Suprapubic skin (tissue), 4 donors: ENCODE data around the gene FLRT2. TPM values are rescaled to one million over a fixed set of nuclear protein-coding genes. Genes with fewer than 3 reads are reported as not detected.

Source experiments
- DNase-seq, 2 donors: peaks; one replicate each; pipeline ENCODE4 v3.0.0-alpha.2; 2019; ENCODE audit warnings: low spot score in 2 of 2
- H3K27ac ChIP-seq: fragments of 200-600 bp; sonication (generic); one replicate; pipeline ENCODE4 v1.5.1; 2019
- H3K27me3 ChIP-seq: fragments of 200-600 bp; sonication (generic); one replicate; pipeline ENCODE4 v1.5.1; 2019
- H3K36me3 ChIP-seq: fragments of 200-600 bp; sonication (generic); one replicate; pipeline ENCODE4 v1.5.1; 2019
- H3K4me1 ChIP-seq: fragments of 200-600 bp; sonication (generic); one replicate; pipeline ENCODE4 v1.5.1; 2019
- H3K4me3 ChIP-seq: fragments of 200-600 bp; sonication (generic); one replicate; pipeline ENCODE4 v1.5.1; 2019; ENCODE audit warnings: mild to moderate bottlenecking
- H3K9me3 ChIP-seq: fragments of 200-600 bp; sonication (generic); one replicate; pipeline ENCODE4 v1.5.1; 2019
- EP300 ChIP-seq: sonication (generic); formaldehyde crosslinking; IDR thresholded peaks from one replicate; pipeline ENCODE4 v1.6.1; 2017; ENCODE audit warnings: antibody characterized with exemption
- POLR2A ChIP-seq, 2 donors: fragments of 450-650 bp; IDR thresholded peaks; one replicate each; pipeline ENCODE4 v1.6.1; 2017; ENCODE audit warnings: antibody characterized with exemption in 2 of 2, mild to moderate bottlenecking in 2 of 2, moderate library complexity in 2 of 2
- POLR2AphosphoS5 ChIP-seq, 3 donors: sonication (generic); formaldehyde crosslinking; IDR thresholded peaks; one replicate each; pipeline ENCODE4 v1.6.1; 2017; ENCODE audit warnings: antibody characterized with exemption in 3 of 3
- WGBS: methylation state at CpG from one replicate; pipeline ENCODE4 v1.1.5; 2018; 5-methylcytosine and 5-hydroxymethylcytosine counted together
- total RNA-seq, 4 donors: library from RNA; depleted of rRNA; stranded (reverse); fragments of >200 nt; gene quantifications; one replicate each; pipeline ENCODE4 v1.1.0, GENCODE V29; 2016
- TF ChIP-seq, protein P1 (sequence below), 2 donors: fragments of 200-600 bp in 1 of 2; fragments of 450-650 bp in 1 of 2; sonication (generic) in 1 of 2; IDR thresholded peaks; one replicate each; pipeline ENCODE4 v1.5.1; 2016 to 2019; ENCODE audit warnings: antibody characterized with exemption in 2 of 2, mild to moderate bottlenecking in 1 of 2, moderate library complexity in 1 of 2

FLRT2 gene
- total RNA-seq, 4 donors from 2014 or later = 21.5 to 41.4 (median 28.0) TPM

DNA sequence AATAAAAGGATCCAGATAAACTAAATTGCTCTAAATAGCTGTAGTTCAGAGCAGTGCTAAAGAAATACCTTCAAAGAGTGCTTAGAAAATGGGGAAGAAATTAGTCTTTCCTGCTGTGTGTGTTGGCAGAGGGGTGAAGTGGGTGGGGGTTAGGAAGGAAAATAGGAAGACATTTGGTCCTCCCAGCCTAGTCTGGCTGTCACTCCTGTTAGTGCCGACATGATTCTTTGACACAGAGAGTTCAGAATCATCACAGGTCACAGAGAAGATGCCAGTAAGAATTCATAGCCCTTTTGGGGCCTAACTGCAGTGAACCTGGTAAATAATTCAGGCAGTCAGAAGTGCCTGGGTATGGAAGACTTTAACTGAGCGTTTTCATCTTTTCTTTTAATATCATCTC is 74.8 kb downstream of the FLRT2 start:
- TF ChIP-seq EP300 (no peak), POLR2AphosphoS5 (IDR thresholded peaks at IDR 0.05) (no peak), POLR2A (IDR thresholded peaks at IDR 0.05) (no peak)
- TF ChIP-seq, protein P1, sequence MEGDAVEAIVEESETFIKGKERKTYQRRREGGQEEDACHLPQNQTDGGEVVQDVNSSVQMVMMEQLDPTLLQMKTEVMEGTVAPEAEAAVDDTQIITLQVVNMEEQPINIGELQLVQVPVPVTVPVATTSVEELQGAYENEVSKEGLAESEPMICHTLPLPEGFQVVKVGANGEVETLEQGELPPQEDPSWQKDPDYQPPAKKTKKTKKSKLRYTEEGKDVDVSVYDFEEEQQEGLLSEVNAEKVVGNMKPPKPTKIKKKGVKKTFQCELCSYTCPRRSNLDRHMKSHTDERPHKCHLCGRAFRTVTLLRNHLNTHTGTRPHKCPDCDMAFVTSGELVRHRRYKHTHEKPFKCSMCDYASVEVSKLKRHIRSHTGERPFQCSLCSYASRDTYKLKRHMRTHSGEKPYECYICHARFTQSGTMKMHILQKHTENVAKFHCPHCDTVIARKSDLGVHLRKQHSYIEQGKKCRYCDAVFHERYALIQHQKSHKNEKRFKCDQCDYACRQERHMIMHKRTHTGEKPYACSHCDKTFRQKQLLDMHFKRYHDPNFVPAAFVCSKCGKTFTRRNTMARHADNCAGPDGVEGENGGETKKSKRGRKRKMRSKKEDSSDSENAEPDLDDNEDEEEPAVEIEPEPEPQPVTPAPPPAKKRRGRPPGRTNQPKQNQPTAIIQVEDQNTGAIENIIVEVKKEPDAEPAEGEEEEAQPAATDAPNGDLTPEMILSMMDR (IDR thresholded peaks at IDR 0.05) = no peak
- WGBS = 50% methylated on average over 2 of the region's 2 CpGs

DNA sequence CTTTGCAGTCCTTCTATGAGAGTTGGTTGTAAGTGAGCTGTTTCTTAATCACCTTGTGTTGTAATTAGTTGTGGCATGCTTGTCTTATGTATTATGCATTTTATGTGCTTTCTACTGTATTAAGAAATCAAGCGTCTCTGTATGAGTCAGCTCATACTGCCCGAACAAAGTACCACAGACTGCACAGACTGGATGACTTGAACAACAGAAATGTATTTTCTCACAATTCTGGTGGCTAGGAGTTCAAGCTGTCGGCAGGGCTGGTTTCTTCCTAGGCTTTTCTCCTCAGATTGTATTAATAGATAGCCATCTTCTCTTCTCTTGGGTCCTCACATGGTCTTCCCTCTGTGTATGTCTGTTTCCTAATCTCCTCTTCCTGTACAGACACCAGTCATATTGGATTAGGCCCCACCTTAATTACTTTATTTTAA is 77.7 kb downstream of the FLRT2 start:
- Histone ChIP-seq H3K27me3 (no peaks in the 10 kb centered on the region), H3K27ac (no peak overlapping the region), H3K36me3 (no peaks in the 10 kb centered on the region), H3K9me3 (no peaks in the 10 kb centered on the region), H3K4me1 (peaks cover 6% of the 10 kb centered on the region), H3K4me3 (no peak overlapping the region)
- DNase-seq = no peak
- 31% methylated on average over 3 of the region's 3 CpGs for WGBS
- TF ChIP-seq POLR2AphosphoS5 (IDR thresholded peaks at IDR 0.05) (no peak), EP300 (no peak), POLR2A (IDR thresholded peaks at IDR 0.05) (no peak)
- TF ChIP-seq, protein P1 (IDR thresholded peaks at IDR 0.05) = no peak

More for the DNA sequence above, 74.8 kb downstream of the FLRT2 start:
- no peak overlapping the region for H3K4me3 ChIP-seq
- H3K36me3 ChIP-seq = no peaks in the 10 kb centered on the region
- DNase-seq = no peak
- no peak overlapping the region for H3K27ac ChIP-seq
- H3K4me1 ChIP-seq = peaks cover 11% of the 10 kb centered on the region
- no peaks in the 10 kb centered on the region for H3K9me3 ChIP-seq
- no peaks in the 10 kb centered on the region for H3K27me3 ChIP-seq

DNA sequence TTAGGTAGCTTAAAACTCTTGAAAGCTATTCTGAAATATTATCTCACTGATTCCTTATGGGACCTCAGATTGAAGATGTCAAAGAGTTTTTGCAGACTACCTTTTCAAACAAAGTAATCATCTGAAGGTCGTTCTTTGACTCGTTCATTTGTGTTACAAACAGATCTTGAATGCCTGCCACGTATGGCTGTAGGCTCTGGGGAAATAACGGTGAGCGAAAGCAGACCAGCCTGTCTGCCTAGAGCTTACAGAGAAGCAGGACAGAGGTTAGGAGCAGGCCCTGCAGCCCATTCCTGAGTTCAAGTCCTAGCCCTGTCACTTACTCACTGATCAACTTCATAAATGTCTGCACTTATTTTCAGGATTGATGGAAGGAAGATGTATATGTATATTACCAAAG is 83.6 kb downstream of the FLRT2 start:
- WGBS = 81% methylated on average over 5 of the region's 5 CpGs

DNA sequence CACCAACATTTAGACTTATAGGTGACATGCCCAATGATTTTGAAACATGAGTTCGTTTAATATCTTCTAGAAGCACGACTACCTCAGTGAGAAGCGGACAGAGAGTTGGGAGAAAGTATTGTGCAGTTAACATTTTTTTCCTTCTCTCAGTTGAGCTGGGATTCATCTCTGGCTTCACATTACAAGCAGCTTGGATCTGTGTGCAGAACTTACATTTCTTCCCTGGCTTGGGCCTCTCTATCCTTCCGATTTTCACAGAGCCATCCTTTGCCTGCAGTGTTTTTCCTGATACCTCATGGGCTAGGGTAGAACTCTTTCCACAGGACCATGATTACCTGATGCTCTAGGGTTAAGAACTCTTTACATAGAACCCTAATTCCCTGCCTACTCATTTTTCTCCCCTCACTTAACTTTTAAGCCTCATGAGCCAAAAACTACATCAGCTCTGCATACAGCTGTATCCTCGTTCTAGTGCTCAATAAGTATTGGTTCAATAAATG is 86.5 kb downstream of the FLRT2 start:
- Histone ChIP-seq H3K4me1 (no peaks in the 10 kb centered on the region), H3K4me3 (no peak overlapping the region), H3K9me3 (no peaks in the 10 kb centered on the region), H3K27ac (no peak overlapping the region), H3K27me3 (no peaks in the 10 kb centered on the region), H3K36me3 (peaks cover 8% of the 10 kb centered on the region)
- no peak for TF ChIP-seq POLR2AphosphoS5 (IDR thresholded peaks at IDR 0.05)
- TF ChIP-seq, protein P1 (IDR thresholded peaks at IDR 0.05) = no peak
- no peak for TF ChIP-seq EP300
- no peak for TF ChIP-seq POLR2A (IDR thresholded peaks at IDR 0.05)
- no peak for DNase-seq
- 86% methylated on average over 5 of the region's 5 CpGs for WGBS

More for the DNA sequence above, 83.6 kb downstream of the FLRT2 start:
- no peaks in the 10 kb centered on the region for H3K27me3 ChIP-seq
- no peak overlapping the region for H3K27ac ChIP-seq
- no peak for DNase-seq
- H3K4me3 ChIP-seq = no peak overlapping the region
- no peaks in the 10 kb centered on the region for H3K4me1 ChIP-seq
- no peaks in the 10 kb centered on the region for H3K9me3 ChIP-seq
- H3K36me3 ChIP-seq = no peaks in the 10 kb centered on the region
- TF ChIP-seq POLR2AphosphoS5 (IDR thresholded peaks at IDR 0.05) (no peak), POLR2A (IDR thresholded peaks at IDR 0.05) (no peak), EP300 (no peak)
- TF ChIP-seq, protein P1 (IDR thresholded peaks at IDR 0.05) = no peak

DNA sequence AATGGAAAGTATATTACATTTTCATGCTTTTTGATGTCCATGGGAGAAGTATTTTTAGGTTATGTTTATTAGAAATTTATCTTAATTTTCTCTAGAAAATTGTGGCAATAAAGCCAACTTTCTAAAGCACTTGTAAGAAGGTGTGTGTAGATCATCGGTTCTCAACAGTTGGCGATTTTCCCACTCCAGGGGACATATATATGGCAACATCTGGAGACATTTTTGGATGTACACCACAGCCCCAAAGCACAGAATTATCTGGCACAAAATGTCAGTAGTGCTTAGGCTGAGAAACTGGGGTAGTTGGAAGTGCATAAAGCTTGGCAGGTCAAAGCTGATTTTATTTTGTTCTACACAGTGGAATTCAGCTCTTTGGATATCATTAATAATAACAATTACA is 86.9 kb downstream of the FLRT2 start:
- no peak for DNase-seq
- peaks cover 13% of the 10 kb centered on the region for H3K36me3 ChIP-seq
- H3K4me3 ChIP-seq = no peak overlapping the region
- no peaks in the 10 kb centered on the region for H3K27me3 ChIP-seq
- TF ChIP-seq POLR2AphosphoS5 (IDR thresholded peaks at IDR 0.05) (no peak), POLR2A (IDR thresholded peaks at IDR 0.05) (no peak), EP300 (no peak)
- TF ChIP-seq, protein P1 (IDR thresholded peaks at IDR 0.05) = no peak
- 33% methylated on average over 2 of the region's 2 CpGs for WGBS
- H3K9me3 ChIP-seq = no peaks in the 10 kb centered on the region
- no peaks in the 10 kb centered on the region for H3K4me1 ChIP-seq
- no peak overlapping the region for H3K27ac ChIP-seq
